GM21576 (cell line): Measurements from ENCODE around the gene BFSP2.
"Not testable (repeated sequence)": the region's sequence is repeated elsewhere in the genome, so short reads cannot be mapped to it uniquely, and the experiment has no call there.

Experiments used
- ATAC-seq: cut with Tn5 transposase; IDR thresholded peaks from one replicate; pipeline ENCODE4 v1.9.1; 2021; ENCODE audit warnings: mild to moderate bottlenecking, moderate library complexity; ENCODE audit not compliant: unreplicated experiment

The BFSP2 gene

DNA sequence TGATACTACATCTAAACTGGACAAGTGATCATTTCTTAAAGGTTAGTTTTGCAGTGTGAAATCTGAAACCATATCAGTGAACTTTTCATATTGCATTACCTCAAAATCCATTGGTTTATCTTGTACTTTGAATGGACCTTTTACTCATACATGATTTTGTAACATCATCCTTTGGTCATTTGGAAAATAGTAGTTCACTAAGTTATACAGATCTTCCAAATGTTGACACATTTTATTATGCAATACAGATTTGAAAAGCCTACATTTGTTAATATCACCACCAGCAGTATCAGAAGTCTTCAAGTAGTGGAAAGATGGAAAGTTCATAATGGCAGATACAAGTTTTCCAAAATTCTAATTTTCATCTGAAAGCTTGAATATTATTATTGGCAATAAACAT, 109.6 kb downstream of the BFSP2 start:
- ATAC-seq = no peak

DNA sequence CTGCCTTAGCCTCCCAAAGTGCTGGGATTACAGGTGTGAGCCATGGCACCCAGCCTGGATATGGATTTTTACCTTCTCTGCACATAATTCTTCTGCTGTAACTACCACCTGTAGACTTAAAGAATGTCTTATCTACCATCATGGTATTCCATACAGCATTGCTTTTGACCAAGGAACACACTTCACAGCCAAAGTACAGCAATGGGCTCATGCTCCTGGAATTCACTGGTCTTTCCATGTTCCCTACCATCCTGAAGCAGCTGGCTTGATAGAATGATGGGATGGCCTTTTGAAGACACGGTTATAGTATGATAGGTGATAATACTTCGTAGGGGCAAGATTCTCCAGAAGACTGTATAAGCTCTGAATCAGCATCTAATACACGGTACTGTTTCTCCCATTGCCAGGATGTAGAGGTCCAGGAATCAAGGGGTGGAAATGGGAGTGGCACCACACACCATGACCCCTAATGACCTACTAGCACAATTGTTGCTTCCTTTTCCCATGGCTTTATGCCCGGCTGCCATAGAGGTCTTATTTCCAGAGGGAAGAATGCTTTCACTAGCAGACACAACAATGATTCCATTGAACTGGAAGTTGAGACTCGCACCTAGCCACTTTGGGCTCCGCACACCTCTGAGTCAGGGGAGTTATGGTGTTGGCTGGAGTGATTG, 112.7 kb downstream of the BFSP2 start:
- no peak for ATAC-seq

DNA sequence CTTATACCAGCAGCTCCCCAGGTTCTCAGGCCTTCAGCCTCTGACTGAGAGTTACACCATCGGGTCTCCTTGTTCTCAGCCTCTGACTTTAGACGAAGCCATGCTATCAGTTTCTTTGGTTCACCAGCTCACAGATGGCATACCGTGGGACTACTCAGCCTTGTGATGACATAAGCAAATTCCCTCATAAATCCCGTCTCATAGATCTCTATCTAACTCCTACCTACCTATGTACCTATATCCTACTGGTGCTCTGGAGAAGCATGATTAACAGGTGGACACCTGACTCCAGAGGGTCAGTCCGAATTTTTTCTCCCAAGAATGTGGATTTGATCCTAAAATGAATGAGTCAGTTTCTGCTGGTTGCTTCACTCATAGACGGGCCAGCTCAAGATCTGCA, 114.6 kb downstream of the BFSP2 start:
- no peak for ATAC-seq

DNA sequence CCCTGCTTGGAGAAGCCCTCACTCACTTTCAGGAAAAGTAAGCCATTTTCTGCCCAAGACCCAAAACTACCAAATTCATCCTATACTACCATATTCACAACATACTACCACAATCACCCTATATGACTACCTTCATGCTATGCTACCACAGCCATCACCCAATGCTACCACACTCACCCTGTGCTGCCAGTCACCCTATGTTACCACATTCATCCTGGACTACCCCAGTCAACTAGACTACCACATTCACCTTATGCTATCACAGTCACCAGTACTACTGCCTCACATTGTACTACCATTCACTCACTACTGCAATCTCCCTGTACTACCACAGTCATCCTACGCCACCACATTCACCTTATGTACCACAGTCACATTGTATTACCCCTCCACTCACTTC, 115.3 kb downstream of the BFSP2 start:
- ATAC-seq = no peak

DNA sequence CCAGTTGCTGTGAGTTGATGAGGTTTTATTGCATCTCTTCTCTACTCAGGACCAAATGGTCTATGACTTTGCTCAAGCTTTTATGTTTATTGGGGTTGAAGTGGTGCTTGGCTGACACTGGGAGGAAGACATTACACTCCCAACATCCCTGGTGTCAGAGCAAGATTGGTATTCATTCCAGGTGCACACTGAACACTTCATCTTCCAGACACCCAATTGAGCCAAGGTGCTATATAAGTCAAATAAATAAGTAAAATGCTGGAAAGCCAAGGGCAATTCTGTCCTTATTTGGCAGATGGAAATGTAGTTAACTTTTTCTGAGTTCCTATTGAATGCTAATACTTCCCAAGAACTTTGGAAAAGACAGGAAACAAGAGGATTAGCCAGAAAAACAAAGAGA, 120.4 kb downstream of the BFSP2 start:
- no peak for ATAC-seq

DNA sequence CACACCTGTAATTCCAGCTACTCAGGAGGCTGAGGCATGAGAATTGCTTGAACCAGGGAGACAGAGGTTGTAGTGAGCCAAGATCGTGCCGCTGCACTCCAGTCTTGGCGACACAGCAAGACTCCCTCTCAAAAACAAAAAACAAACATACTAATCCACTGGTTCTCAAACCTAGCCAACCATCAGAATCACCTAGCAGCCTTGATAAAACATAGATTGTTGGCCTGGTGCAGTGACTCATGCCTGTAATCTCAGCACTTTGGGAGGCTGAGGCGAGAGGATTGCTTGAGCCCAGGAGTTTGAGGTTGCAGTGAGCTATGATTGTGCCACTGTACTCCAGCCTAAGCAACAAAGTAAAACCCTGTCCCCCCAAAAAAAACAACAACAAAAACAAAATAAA, 121.1 kb downstream of the BFSP2 start:
- ATAC-seq = not testable (repeated sequence)

DNA sequence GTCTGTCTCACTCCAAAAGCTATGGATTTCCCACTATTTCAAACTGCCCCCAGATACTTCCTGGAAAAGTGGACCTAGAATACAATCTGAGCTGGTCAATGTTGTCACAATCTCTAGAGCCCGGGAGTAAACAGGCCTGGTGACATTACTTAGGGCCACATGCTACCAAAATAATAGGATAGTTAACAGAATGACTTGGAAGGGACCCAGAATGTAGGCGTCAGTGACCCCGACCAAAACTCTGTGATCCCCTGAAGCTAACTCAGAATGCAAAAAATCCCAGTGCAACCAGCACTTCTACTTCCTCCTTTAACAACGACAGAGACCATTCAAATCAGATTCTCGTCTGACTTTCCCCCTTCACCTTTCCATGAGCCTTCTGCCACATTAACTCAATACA, 122.1 kb downstream of the BFSP2 start:
- ATAC-seq = no peak

DNA sequence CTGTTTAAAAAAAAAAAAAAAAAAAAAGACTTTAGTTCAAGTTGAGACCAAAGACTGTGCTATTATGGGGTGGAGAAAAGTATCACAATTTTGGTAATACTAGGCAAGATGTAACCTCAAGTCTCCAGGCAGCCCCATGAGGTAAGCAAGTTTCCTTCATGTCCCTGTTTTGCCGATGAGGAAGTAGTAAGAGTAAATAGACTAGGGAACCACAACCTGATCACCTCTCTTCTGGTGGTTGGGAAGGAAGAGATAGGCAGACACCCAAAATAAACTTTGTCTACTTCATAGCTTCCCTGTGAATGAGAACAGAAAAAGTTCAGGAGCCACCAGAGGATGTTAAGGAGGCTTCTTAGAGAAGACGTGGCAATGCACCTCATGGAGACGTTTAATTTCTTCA, 123.9 kb downstream of the BFSP2 start:
- not testable (repeated sequence) for ATAC-seq
